Measurements from ENCODE around the gene CCNY. TPM values are rescaled to one million over a fixed set of nuclear protein-coding genes. Genes with fewer than 3 reads are reported as not detected.

Gene CCNY
- polyA plus RNA-seq, 2 of the 4 experiments (the other 2 are of a cell fraction), result 28.1 to 55.5 TPM

DNA sequence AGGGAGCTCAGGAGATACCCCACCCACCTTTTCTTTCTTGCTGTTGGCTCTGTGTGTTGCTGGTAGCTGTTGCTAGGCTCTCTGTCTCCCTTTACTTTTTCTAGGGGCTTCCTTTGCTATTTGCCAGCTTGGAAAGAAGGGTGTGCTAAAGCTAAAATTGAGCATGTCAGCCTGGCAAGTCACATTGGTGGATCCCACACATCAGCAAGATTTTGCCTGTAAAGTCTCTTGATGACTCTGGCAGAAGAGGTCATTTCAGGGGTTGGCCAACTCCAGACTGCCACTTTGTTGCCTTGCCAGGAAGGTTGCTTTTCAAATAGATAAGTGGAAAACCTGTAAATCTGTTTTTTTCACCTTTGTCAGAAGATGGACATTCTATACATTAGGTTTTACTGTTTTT is 9.9 kb downstream of the CCNY start:
- ChIA-PET CTCF (interaction anchor here (0.7 to 1.5 kb wide), 2 partner anchors 12 to 106 kb away, joined by 3 to 4 read pairs; no protein-coding TSS in a partner anchor), POLR2A (no interaction called here)
- H3K9me3 ChIP-seq, result no peaks in the 10 kb centered on the region
- H3K4me2 ChIP-seq, result no peak overlapping the region
- no peak for DNase-seq (ENCODE audit: low read depth in 1 of 2, low spot score in 1 of 2)
- TF ChIP-seq REST (IDR thresholded peaks at IDR 0.05) (no peak), KDM5A (IDR thresholded peaks at IDR 0.05) (no peak), JUNB (IDR thresholded peaks at IDR 0.05) (no peak), KDM1A (IDR thresholded peaks at IDR 0.05; ENCODE audit: low read depth) (no peak), ESRRA (IDR thresholded peaks at IDR 0.05; ENCODE audit: borderline replicate concordance, low read length) (no peak), TP53 (CRISPR knock-in tag; IDR thresholded peaks at IDR 0.05) (no peak), ZFP36 (IDR thresholded peaks at IDR 0.05; ENCODE audit: borderline replicate concordance, partially characterized antibody) (no peak), GATA3 (IDR thresholded peaks at IDR 0.05; ENCODE audit: borderline replicate concordance) (no peak), RARB (CRISPR knock-in tag; IDR thresholded peaks at IDR 0.05) (no peak), HOXB13 (CRISPR knock-in tag; IDR thresholded peaks at IDR 0.05; ENCODE audit: low read depth) (no peak), TFCP2L1 (CRISPR knock-in tag; IDR thresholded peaks at IDR 0.05) (no peak), FOSL2 (IDR thresholded peaks at IDR 0.05) (no peak), FOSL2 (CRISPR knock-in tag; IDR thresholded peaks at IDR 0.05) (no peak)
- TF ChIP-seq, protein P1, sequence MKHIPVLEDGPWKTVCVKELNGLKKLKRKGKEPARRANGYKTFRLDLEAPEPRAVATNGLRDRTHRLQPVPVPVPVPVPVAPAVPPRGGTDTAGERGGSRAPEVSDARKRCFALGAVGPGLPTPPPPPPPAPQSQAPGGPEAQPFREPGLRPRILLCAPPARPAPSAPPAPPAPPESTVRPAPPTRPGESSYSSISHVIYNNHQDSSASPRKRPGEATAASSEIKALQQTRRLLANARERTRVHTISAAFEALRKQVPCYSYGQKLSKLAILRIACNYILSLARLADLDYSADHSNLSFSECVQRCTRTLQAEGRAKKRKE (CRISPR knock-in tag; IDR thresholded peaks at IDR 0.05; ENCODE audit: low read depth), result no peak
- TF ChIP-seq, protein P2, sequence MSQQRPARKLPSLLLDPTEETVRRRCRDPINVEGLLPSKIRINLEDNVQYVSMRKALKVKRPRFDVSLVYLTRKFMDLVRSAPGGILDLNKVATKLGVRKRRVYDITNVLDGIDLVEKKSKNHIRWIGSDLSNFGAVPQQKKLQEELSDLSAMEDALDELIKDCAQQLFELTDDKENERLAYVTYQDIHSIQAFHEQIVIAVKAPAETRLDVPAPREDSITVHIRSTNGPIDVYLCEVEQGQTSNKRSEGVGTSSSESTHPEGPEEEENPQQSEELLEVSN (IDR thresholded peaks at IDR 0.05; ENCODE audit: borderline replicate concordance, low read depth), result no peak
- TF ChIP-seq, protein P3, sequence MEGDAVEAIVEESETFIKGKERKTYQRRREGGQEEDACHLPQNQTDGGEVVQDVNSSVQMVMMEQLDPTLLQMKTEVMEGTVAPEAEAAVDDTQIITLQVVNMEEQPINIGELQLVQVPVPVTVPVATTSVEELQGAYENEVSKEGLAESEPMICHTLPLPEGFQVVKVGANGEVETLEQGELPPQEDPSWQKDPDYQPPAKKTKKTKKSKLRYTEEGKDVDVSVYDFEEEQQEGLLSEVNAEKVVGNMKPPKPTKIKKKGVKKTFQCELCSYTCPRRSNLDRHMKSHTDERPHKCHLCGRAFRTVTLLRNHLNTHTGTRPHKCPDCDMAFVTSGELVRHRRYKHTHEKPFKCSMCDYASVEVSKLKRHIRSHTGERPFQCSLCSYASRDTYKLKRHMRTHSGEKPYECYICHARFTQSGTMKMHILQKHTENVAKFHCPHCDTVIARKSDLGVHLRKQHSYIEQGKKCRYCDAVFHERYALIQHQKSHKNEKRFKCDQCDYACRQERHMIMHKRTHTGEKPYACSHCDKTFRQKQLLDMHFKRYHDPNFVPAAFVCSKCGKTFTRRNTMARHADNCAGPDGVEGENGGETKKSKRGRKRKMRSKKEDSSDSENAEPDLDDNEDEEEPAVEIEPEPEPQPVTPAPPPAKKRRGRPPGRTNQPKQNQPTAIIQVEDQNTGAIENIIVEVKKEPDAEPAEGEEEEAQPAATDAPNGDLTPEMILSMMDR (IDR thresholded peaks at IDR 0.05), result no peak
- H3K4me1 ChIP-seq, result peaks cover 9% of the 10 kb centered on the region
- H3K4me3 ChIP-seq, result no peak overlapping the region
- no peak for FAIRE-seq
- no peak for ATAC-seq
- H3K27ac ChIP-seq, result no peak overlapping the region

DNA sequence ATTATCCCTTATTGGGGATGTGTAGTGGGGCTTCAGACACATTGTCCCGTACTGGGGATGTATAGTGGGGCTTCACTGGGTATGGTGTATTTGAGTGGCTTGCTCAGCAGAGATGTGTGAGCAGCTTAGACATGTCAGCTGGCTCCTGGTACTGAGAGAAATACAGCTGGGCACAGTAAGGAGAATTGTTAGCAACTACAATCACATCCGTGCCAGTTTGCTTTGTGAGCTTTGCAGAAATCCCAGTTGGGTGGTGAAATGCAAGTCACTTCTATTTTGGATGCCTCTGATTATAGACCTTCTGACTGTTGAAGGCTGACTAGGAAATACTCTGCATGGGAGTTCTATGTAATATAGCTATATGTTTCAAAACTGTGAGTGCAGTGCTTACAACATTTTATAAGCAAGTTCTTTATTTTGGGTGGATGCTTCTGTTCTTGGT is 10.8 kb downstream of the CCNY start:
- no peak for DNase-seq (ENCODE audit: low read depth in 1 of 2, low spot score in 1 of 2)
- CTCF ChIA-PET, result interaction anchor here (1.5 kb wide), 1 partner anchor 107 kb away, joined by 4 read pairs; no protein-coding TSS in a partner anchor
- Histone ChIP-seq H3K4me3 (no peak overlapping the region), H3K27ac (no peak overlapping the region), H3K9me3 (no peaks in the 10 kb centered on the region), H3K4me1 (peaks cover 8% of the 10 kb centered on the region; the same call in 2 of the 3 replicates), H3K4me2 (no peak overlapping the region)
- 67% methylated on average over 2 of the region's 2 CpGs for WGBS (ENCODE audit: missing lambda C conversion rate)
- TF ChIP-seq HOXA7 (CRISPR knock-in tag; IDR thresholded peaks at IDR 0.05), result no peak
- TF ChIP-seq, protein P3 (IDR thresholded peaks at IDR 0.05), result no peak
- POLR2A ChIA-PET, result no interaction called here
- no peak for ATAC-seq
- FAIRE-seq, result no peak
